Renal cortical epithelial cell (primary cell): ENCODE data around the gene TMEM54. TPM values are rescaled to one million over a fixed set of nuclear protein-coding genes. Genes with fewer than 3 reads are reported as not detected.
"Not testable (repeated sequence)": the region's sequence is repeated elsewhere in the genome, so short reads cannot be mapped to it uniquely, and the experiment has no call there.

Source experiments
- DNase-seq: peaks from one replicate; pipeline ENCODE4 v3.0.0-alpha.2; 2011; ENCODE audit warnings: low read depth
- total RNA-seq: library from RNA; depleted of rRNA; stranded (reverse); fragments of >200 nt; gene quantifications from 2 replicates; pipeline ENCODE4 v1.2.3, GENCODE V29; 2014

Gene TMEM54
- total RNA-seq, 1 donor from 2014 or later = 122 TPM

DNA sequence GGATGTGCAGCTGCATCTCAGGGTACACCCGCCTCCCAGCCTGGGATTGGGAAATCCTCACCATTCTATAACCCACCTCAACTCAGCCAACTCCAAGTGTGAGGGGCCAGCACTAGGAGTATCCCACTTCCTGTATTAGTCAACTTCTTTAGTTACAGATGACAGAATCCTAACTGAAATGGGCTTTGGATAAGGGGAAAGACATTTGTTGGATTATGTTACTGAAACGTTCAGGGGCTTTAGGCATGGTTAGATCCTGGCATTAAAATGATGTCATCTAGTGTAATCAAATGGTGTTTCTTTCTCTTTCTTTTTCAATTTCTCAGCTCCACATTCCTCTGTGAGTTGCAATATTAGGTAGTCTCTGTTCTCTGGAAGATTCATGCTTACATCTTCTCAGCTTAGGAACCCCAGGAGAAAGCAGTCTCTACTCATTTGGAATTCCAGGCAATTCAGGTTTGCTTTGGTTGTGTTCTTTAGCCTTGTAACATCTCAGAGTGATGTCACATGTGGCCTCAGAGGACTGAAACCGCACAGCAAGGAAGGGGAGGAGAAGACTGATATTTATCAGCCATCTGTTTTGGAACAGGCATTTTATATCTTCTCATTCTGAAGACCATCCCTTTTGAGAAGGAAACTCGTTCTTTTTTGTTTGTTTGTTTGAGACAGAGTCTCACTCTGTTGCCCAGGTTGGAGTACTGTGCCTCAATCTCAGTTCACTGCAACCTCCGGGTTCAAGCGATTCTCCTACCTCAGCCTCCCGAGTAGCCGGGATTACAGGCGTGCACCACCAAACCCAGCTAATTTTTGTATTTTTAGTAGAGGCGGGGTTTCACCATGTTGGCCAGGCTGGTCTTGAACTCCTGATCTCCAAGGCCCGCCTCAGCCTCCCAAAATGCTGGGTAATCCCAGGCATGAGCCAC, 18.9 kb upstream of the TMEM54 start:
- DNase-seq = peak; percentile 83

- no peak for DNase-seq
Measured at GRCh38 chr1:32918179-32918578, 17.0 kb upstream of the TMEM54 start.

- no peak for DNase-seq
Measured at GRCh38 chr1:32917521-32917920, 16.3 kb upstream of the TMEM54 start.

DNA sequence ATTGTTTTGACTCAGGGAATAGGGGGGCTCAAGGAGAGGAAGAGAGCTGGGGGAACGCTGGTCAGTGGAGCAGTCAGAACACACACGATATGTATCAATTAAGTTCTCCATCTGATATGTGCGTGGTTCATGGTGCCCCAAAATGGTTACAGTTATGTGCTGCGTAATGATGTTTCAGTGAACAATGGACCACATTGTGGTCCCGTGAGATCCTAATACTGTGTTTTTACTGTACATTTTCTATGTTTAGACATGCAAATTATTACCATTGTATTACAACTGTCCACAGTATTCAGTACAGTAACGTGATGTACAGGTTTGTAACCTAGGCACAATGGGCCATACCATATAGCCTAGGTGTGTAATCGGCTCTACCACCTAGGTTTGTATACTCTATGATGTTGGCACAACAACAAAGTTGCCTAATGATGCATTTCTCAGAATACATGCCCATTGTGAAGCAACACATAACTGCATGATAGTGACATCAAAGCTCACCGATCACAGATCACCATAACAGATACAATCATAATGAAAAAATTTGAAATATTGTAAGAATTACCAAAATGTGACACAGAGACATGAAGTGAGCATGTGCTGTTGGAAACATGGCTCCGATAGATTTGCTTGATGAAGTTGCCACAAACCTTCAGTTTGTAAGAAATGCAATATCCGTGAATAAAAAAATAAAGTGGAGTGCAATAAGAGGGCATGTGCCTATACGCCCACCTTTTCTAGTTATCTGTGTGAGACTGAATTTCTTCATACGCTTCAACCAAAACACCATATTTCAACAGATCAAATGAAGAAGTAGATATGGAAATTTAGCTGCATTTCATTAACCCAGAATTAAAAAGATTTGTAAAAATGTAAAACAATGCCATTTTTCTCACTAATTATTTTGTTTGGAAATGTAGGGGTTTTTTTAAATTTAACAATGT, 14.8 kb upstream of the TMEM54 start:
- no peak for DNase-seq

GRCh38 chr1:32910319-32910718, 9.1 kb upstream of the TMEM54 start:
- DNase-seq = no peak

DNA sequence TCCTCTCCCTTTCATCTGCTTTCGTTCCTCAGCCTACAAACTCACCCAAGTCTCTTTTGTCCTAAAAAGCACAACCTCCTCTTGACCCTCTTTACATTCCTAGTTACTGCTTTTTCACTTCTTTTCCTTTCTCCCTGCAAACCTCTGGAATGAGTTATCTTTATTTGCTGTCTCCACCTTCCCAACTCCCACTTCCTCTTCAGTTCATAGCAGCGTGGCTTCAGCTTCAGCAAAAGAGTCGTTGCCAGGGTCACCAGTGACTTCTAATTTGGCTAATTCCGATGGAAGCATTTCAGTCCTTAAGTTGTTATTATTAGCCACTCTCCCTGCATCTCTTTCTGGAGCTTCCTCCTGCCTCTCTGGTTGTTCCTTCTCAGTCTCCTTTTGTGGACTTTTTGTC, 6.2 kb upstream of the TMEM54 start:
- DNase-seq = no peak

GRCh38 chr1:32906654-32907053, 5.5 kb upstream of the TMEM54 start:
- DNase-seq = no peak

DNA sequence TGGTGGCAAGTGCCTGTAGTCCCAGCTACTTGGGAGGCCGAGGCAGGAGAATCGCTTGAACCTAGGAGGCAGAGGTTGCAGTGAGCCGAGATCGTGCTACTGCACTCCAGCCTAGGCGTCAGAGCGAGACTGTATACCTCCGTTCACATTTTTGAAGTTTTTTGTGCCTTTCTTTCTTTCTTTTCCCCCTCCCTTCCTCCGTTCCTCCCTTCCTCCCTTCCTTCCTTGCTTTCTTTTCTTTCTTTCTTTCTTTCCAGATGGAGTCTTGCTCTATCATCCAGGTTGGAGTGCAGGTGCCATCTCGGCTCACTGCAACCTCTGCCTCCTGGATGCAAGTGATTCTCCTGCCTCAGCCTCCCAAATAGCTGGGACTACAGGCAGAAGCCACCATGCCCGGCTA, 4.4 kb upstream of the TMEM54 start:
- DNase-seq = not testable (repeated sequence)

DNA sequence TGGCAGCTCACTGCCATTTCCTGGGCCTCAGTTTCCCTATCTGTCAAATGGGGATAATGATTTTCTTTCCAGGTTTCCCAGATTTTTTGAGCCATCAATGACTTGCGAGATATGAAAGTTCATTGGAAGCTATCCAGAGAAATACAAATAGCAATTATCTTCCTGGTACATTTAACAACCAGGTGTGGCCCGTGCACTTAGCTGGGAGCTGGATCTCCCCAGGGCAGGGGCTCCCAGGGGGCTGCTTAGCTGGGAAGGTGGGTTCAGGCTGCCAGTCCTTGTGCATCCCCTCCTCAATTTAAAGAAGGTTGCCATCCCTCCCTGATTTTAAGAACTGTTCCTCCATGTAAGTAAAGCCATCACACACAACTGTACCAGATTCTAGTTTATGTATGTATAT, 3.6 kb upstream of the TMEM54 start:
- DNase-seq = no peak

DNA sequence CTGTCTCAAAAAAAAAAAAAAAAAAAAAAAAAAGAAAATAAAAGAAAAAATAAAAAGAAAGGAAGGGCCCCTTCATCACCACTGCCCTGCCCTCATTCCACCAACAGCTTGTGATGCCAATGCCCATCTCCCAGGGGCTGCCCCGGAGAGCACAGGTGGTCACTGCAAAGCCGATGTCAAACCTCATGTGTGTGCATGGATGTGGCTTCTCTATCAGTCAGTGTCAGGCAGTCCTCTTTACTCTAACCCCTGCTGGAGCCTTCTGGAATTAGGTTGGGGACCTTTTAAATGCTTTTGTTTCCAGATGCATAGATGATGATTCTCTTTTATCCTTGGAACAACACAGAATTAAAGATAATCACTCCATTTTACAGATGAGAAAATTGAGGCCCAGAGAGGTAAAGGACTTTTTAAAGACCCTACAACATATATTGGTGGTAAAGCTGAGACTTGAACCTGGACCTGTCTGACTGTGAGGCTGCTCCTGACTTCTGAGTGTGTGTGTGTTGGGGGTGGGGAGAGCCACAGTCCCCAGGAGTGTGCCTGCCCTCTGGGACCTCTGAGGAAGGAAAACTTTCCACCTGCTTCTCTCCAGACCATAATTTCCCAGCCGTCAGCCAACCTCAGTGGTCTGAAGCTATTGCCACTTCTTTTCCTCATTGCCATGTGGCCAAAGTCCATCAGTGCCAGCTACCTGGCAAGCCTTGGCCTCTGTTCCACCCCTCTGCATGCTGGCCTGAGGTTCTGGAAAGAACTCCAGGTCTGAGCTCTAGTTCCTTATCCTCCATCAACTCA, 3.0 kb upstream of the TMEM54 start:
- no peak for DNase-seq

- DNase-seq = no peak
Measured at GRCh38 chr1:32902535-32902920, 1.3 kb upstream of the TMEM54 start.

- no peak for DNase-seq
Measured at GRCh38 chr1:32901823-32902534, 790 bp upstream of the TMEM54 start.

DNA sequence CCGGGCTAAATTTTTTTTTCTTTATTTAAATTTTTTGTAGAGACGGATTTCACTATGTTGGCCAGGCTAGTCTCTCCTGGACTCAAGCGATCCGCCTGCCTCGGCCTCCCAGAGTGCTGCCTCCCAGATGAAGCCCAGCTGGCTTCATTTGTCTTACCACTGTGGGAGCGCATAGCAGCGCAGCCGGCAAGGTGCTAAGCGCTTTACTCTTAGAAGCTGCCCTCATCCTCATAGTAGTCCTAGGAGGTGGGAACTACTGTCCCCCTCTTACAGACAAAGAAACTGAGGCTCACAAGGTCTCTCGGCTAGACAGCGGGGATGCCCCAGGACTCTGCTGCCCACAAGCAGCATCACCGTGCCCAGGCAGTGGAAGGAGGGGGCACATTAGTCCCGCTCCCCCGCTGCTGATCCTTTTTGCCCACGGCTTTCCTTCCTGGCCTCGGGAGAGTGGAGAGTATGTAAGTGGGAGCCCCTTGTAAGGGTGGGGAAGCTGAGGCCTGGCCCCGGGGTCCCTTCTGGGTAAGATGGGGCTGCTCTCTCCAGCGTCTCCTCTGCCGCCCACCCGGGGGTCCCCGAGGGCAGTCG, 726 bp downstream of the TMEM54 start:
- DNase-seq = no peak

GRCh38 chr1:32899586-32900296, 1.4 kb downstream of the TMEM54 start:
- no peak for DNase-seq

DNA sequence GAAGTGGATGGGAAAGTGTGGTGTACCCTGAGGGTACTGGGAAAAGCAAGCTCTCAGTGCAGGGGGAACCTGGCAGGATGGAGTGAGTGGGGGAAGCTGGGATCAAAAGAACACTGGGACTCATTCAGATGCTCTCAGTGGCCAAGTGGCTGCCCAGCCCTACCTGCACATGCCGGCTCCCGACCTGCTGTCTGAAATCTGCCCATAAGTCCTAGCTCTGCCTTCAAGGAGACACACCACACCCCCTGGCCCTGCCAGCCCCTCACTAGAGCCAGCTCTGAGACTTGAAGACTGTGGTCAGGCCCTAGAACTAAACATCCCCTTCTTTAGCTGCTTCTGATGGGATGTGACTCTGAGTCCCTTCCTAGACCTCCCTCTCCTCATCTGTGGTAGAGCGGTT, 2.2 kb downstream of the TMEM54 start:
- DNase-seq = no peak

- no peak for DNase-seq
Measured at GRCh38 chr1:32898056-32898455, 3.1 kb downstream of the TMEM54 start.

DNA sequence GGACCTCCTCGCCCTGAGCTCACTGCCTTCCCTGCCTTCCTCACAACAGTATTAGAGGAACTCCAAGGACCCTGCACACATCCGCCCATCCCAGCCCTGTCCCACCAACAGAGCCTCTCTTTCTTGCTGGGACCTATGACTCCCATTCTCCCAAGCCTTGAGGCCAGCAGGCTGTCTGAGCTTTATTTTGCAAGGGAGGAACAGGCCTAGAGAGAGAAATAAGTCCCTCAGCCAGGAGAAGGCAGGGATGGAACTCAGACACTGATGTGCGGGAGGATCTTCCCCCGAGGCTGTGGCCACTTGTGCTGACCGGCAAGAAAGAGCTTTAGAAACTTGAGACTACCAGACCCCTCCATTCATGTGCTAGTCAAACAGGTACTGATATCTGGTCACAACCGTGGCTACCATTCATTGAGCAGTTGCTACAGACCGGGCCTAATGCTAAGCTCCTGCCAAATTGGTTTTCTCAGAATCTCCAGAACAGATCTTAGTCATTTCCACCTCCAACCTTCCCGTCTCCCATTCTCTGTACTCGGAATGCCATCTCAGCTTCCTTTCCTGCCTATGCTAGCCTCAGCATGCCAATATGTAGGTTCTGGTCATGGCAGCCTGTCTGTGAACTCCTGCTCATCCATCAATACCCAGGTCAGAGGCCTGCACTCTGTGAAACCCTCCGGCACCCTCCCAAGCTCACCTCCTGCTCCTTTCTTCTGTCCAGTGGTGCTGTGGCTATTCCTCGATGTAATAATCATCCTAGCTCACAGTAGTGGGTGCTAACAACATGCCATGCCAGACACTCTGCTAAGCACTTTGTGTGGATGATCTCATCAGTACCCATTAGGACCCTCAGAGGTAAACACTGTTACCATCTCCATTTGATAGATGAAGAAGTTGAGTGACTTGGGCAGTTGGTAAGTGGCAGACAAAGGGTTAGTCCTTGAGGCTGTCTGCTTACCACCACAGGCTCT, 3.8 kb downstream of the TMEM54 start:
- DNase-seq = no peak

- no peak for DNase-seq
Measured at GRCh38 chr1:32896451-32896850, 4.7 kb downstream of the TMEM54 start.
